Activated CD4-positive, alpha-beta T cell treated with anti-CD3 and anti-CD28 coated beads, Interleukin-10, Interleukin-2, amounts not matched to agents 100 ng/mL and 50 ng/mL, durations not matched to agents 16 hours and 8 hours (primary cell): ENCODE measurements around the gene PCDHA5.
"Not testable (repeated sequence)": the region's sequence is repeated elsewhere in the genome, so short reads cannot be mapped to it uniquely, and the experiment has no call there.

Source experiments
- DNase-seq: peaks from one replicate; pipeline ENCODE4 v3.0.0-alpha.2; 2020

PCDHA5 gene

DNA sequence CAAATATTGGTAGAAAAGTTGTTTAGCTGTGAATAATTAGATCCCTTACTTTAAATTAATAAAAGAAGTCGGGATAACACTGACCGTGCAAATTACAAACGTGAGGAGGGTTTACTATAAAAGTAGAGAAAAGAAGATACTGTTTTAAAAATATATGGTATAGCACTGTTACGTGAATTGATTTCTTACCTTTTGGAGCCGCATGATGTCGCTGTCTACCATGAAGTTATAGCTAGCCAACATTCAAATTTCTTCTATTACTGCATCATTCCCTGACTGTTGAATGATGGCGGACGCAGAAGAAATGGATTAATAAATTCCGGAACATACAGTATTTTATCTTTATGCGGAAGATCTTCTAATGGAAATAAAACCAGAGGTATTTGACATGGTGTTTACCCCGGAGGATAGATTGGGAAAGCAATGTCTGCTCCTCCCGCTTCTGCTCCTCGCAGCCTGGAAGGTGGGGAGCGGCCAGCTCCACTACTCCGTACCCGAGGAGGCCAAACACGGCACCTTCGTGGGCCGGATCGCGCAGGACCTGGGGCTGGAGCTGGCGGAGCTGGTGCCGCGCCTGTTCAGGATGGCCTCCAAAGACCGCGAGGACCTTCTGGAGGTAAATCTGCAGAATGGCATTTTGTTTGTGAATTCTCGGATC, 6.4 kb downstream of the PCDHA5 start, which contains the start of gene PCDHA6:
Gene PCDHA6, plus strand, starts transcription at position 257 of the 658 bp plus-strand sequence. Its CDS starts 132 bp downstream, at position 389.
- DNase-seq: no peak

DNA sequence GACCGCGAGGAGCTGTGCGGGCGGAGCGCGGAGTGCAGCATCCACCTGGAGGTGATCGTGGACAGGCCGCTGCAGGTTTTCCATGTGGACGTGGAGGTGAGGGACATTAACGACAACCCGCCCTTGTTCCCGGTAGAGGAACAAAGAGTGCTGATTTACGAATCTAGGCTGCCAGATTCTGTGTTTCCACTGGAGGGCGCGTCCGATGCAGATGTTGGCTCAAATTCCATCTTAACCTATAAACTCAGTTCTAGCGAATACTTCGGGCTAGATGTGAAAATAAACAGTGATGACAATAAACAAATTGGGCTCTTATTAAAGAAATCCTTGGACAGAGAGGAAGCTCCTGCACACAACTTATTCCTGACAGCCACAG, 6.9 kb downstream of the PCDHA5 start:
- DNase-seq: no peak

DNA sequence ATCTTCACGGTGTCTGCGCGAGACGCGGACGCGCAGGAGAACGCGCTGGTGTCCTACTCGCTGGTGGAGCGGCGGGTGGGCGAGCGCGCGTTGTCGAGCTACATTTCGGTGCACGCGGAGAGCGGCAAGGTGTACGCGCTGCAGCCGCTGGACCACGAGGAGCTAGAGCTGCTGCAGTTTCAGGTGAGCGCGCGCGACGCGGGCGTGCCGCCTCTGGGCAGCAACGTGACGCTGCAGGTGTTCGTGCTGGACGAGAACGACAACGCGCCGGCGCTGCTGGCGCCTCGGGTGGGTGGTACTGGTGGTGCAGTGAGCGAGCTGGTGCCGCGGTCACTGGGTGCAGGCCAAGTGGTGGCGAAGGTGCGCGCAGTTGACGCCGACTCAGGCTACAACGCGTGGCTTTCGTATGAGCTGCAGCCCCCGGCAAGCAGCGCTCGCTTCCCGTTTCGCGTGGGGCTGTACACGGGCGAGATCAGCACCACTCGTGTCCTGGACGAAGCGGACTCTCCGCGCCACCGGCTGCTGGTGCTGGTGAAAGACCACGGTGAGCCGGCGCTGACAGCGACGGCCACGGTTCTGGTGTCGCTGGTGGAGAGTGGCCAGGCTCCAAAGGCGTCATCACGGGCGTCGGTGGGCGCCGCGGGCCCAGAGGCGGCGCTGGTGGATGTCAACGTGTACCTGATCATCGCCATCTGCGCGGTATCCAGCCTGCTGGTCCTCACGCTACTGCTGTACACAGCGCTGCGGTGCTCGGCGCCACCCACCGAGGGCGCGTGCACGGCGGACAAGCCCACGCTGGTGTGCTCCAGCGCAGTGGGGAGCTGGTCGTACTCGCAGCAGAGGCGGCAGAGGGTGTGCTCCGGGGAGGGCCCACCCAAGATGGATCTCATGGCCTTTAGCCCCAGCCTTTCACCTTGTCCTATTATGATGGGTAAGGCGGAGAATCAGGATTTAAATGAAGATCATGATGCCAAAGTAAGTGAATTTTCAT, 8.4 kb downstream of the PCDHA5 start:
- not testable (repeated sequence) for DNase-seq

DNA sequence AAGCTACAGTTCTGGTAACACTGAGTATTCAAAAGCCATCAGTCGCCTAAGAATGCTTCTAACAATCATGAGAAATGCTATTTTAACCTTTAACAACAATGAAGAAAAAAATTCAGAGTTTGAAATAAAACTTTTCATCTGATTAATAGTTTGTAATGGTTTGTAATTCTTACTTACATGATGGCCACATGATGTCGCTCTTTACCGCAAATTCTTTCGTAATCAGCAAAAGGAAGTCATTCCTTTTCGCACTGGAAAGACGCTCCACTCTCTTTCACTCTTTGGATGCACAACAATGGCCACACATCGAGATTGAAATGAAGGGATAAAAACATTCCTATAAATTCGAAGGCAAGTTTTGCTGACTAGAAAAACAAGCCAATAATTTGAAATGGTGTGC, 12.6 kb downstream of the PCDHA5 start, which contains the start of gene PCDHA7:
Gene PCDHA7, plus strand, starts transcription at position 277 of the 400 bp plus-strand sequence. Its CDS starts 115 bp downstream, at position 392.
- no peak for DNase-seq

DNA sequence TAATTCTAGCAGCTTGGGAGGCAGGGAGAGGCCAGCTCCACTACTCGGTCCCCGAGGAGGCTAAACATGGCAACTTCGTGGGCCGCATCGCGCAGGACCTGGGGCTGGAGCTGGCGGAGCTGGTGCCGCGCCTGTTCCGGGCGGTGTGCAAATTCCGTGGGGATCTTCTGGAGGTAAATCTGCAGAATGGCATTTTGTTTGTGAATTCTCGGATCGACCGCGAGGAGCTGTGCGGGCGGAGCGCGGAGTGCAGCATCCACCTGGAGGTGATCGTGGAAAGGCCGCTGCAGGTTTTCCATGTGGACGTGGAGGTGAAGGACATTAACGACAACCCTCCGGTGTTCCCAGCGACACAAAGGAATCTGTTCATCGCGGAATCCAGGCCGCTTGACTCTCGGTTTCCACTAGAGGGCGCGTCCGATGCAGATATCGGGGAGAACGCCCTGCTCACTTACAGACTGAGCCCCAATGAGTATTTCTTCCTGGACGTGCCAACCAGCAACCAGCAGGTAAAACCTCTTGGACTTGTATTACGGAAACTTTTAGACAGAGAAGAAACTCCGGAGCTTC, 13.1 kb downstream of the PCDHA5 start:
- not testable (repeated sequence) for DNase-seq

DNA sequence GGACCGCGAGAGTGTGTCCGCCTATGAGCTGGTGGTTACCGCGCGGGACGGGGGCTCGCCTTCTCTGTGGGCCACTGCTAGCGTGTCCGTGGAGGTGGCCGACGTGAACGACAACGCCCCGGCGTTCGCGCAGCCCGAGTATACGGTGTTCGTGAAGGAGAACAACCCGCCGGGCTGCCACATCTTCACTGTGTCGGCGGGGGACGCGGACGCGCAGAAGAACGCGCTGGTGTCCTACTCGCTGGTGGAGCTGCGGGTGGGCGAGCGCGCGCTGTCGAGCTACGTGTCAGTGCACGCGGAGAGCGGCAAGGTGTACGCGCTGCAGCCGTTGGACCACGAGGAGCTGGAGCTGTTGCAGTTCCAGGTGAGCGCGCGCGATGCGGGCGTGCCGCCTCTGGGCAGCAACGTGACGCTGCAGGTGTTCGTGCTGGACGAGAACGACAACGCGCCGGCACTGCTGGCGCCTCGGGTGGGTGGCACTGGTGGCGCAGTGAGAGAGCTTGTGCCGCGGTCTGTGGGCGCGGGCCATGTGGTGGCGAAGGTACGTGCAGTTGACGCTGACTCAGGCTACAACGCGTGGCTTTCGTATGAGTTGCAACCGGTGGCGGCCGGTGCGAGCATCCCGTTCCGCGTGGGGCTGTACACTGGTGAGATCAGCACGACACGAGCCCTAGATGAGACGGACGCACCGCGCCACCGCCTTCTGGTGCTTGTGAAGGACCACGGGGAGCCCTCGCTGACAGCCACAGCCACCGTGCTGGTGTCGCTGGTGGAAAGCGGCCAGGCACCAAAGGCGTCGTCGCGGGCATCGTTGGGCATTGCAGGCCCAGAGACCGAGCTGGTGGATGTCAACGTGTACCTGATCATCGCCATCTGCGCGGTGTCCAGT, 14.5 kb downstream of the PCDHA5 start:
- no peak for DNase-seq

DNA sequence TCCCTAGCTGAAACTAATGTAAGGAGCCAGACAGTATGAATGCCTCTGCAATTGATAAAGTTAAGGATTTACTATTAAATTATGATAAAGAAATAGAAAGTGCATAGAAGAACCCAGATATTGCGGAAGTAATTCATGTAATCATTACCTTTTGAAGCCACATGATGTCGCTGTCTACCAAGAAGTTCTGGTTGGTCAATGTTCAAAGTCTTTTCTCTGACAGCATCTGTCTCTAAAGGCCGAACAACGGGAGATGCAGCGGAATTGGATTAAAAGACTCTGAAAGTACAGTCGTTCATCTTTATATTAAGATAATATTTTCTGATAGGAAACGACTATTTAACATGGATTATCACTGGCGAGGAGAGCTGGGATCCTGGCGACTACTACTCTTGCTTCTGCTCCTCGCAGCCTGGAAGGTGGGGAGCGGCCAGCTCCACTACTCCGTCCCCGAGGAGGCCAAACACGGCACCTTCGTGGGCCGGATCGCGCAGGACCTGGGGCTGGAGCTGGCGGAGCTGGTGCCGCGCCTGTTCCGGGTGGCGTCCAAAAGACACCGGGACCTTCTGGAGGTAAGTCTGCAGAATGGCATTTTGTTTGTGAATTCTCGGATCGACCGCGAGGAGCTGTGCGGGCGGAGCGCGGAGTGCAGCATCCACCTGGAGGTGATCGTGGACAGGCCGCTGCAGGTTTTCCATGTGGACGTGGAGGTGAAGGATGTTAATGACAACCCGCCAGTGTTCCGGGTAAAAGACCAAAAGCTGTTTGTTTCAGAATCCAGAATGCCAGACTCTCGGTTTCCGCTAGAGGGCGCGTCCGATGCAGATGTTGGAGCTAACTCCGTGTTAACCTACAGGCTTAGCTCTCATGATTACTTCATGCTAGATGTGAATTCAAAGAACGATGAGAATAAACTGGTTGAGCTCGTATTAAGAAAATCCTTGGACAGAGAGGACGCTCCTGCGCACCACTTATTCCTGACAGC, 19.9 kb downstream of the PCDHA5 start, which contains the start of gene PCDHA8:
Gene PCDHA8, plus strand, starts transcription at position 210 of the 985 bp plus-strand sequence. Its CDS starts 135 bp downstream, at position 345.
- DNase-seq: peak; percentile 4

DNA sequence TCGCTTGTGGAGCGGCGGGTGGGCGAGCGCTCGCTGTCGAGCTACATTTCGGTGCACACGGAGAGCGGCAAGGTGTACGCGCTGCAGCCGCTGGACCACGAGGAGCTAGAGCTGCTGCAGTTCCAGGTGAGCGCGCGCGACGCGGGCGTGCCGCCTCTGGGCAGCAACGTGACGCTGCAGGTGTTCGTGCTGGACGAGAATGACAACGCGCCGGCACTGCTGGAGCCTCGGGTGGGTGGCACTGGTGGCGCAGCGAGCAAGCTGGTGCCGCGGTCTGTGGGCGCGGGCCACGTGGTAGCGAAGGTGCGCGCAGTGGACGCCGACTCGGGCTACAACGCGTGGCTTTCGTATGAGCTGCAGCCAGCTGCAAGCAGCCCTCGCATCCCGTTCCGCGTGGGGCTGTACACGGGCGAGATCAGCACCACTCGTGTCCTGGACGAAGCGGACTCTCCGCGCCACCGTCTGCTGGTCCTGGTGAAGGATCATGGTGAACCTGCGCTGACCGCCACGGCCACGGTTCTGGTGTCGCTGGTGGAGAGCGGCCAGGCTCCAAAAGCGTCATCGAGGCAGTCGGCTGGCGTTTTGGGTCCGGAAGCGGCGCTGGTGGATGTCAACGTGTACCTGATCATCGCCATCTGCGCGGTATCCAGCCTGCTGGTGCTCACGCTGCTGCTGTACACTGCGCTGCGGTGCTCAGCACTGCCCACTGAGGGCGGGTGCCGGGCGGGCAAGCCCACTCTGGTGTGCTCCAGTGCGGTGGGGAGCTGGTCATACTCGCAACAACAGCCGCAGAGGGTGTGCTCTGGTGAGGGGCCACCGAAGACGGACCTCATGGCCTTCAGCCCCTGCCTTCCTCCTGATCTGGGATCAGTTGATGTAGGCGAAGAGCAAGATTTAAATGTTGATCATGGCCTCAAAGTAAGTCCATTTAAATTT, 21.7 kb downstream of the PCDHA5 start:
- DNase-seq: no peak

DNA sequence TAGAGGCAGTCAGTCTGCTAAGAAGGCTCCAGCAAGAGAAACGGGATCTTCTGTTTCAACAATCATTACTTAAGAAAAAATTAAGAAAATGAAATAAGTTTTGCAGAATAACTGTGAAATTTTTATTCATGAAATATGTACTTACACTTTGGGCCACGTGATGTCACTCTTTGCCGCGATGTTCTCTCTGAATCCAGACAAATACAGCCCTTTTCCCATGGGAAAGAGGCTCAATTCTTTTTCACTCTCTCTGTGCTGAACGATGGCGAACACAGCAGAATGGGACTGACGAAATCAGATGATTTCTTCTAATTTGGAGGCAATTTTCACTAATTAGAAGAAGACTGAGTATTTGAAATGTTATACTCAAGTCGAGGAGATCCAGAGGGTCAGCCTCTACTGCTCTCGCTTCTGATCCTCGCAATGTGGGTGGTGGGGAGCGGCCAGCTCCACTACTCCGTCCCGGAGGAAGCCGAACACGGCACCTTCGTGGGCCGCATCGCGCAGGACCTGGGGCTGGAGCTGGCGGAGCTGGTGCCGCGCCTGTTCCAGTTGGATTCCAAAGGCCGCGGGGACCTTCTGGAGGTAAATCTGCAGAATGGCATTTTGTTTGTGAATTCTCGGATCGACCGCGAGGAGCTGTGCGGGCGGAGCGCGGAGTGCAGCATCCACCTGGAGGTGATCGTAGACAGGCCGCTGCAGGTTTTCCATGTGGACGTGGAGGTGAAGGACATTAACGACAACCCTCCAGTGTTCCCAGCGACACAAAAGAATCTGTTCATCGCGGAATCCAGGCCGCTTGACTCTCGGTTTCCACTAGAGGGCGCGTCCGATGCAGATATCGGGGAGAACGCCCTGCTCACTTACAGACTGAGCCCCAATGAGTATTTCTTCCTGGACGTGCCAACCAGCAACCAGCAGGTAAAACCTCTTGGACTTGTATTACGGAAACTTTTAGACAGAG, 27.0 kb downstream of the PCDHA5 start, which contains the start of gene PCDHA9:
Gene PCDHA9, plus strand, starts transcription at position 244 of the 964 bp plus-strand sequence. Its CDS starts 114 bp downstream, at position 358.
- not testable (repeated sequence) for DNase-seq

DNA sequence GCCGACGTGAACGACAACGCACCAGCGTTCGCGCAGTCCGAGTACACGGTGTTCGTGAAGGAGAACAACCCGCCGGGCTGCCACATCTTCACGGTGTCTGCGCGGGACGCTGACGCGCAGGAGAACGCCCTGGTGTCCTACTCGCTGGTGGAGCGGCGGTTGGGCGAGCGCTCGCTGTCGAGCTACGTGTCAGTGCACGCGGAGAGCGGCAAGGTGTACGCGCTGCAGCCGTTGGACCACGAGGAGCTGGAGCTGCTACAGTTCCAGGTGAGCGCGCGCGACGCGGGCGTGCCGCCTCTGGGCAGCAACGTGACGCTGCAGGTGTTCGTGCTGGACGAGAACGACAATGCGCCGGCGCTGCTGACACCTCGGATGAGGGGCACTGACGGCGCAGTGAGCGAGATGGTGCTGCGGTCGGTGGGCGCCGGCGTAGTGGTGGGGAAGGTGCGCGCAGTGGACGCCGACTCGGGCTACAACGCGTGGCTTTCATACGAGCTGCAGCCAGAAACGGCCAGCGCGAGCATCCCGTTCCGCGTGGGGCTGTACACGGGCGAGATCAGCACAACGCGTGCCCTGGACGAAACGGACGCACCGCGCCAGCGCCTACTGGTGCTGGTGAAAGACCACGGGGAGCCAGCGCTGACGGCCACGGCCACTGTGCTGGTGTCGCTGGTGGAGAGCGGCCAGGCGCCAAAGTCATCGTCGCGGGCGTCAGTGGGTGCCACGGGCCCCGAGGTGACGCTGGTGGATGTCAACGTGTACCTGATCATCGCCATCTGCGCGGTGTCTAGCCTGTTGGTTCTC, 28.6 kb downstream of the PCDHA5 start:
- not testable (repeated sequence) for DNase-seq

DNA sequence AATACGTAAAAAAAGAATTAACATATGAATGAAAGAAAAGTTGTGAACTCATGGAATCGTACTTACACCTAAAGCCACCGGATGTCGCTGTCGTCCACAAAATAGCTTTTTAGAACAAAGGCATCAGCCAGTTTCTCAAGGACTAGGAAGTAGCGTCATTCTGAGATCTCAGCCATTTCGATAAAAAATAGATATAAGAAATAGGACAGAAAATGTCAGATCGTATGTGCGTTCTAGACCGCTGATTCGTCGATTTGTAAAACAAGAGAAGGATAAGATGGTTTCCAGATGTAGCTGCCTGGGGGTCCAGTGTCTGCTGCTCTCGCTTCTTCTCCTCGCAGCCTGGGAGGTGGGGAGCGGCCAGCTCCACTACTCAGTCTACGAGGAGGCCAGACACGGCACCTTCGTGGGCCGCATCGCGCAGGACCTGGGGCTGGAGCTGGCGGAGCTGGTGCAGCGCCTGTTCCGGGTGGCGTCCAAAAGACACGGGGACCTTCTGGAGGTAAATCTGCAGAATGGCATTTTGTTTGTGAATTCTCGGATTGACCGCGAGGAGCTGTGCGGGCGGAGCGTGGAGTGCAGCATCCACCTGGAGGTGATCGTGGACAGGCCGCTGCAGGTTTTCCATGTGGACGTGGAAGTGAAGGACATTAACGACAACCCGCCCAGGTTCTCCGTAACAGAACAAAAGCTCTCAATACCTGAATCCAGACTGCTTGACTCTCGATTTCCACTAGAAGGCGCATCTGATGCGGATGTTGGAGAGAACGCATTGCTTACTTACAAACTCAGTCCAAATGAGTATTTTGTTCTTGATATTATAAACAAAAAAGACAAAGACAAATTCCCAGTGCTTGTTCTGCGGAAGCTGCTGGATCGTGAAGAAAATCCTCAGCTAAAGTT, 34.6 kb downstream of the PCDHA5 start, which contains the start of gene PCDHA10:
Gene PCDHA10, plus strand, starts transcription at position 126 of the 903 bp plus-strand sequence. Its CDS starts 152 bp downstream, at position 278.
- no peak for DNase-seq

DNA sequence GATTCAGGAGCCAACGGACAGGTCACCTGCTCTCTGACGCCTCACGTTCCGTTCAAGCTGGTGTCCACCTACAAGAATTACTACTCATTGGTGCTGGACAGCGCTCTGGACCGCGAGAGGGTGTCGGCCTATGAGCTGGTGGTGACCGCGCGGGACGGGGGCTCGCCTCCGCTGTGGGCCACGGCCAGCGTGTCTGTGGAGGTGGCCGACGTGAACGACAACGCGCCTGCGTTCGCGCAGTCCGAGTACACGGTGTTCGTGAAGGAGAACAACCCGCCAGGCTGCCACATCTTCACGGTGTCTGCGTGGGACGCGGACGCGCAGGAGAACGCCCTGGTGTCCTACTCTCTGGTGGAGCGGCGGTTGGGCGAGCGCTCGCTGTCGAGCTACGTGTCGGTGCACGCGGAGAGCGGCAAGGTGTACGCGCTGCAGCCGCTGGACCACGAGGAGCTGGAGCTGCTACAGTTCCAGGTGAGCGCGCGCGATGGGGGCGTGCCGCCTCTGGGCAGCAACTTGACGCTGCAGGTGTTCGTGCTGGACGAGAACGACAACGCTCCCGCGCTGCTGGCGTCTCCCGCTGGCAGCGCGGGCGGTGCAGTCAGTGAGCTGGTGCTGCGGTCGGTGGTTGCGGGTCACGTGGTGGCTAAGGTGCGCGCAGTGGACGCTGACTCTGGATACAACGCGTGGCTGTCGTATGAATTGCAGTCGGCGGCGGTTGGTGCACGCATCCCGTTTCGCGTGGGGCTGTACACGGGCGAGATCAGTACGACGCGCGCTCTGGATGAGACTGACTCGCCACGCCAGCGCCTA, 36.0 kb downstream of the PCDHA5 start:
- no peak for DNase-seq

DNA sequence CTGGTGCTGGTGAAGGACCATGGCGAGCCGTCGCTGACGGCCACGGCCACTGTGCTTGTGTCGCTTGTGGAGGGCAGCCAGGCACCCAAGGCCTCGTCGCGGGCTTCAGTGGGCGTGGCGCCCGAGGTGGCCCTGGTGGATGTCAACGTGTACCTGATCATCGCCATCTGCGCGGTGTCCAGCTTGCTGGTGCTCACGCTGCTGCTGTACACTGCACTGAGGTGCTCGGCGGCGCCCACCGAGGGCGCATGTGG, 36.5 kb downstream of the PCDHA5 start:
- no peak for DNase-seq

DNA sequence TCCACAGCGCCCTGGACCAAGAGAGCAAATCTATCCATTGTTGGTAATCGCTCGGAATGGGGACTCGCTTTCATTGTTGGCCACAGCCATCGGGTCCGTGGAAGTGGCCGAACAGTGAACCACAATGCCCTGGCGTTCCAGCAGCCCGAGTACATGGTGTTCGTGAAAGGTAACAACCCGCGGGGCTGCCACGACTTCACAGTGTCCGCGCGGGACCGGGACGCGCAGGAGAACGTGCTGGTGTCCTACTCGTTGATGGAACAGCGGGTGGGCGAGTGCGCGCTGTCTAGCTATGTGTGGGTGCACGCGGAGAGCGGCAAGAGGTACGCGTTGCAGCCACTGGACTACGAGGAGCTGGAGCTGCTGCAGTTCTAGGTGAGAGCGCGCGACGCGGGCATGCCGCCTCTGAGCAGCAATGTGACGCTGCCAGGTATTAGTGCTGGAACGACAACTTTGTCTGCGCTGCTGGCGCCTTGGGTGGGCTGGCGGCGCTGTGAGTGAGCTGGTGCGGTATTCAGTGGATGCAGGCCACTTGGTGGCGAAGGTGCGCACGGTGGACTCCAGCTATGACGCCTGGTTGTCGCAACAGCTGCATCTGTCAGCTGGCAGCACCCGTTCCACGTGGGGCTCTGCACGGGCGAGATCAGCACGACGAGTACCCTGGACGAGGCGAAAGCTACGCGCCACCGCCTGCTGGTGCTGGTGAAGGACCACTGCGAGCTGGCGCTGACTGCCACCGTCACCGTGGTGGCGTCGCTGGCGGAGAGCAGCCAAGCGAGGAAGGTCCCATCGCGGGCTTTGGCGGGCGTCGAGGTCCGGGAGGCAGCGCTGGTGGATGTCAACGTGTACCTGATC, 41.3 kb downstream of the PCDHA5 start:
- no peak for DNase-seq
